Activated T-cell treated with anti-CD3 and anti-CD28 coated beads for 24 hours (primary cell): Measurements from ENCODE around the gene DUSP5.

Experiments
- DNase-seq: peaks from one replicate; pipeline ENCODE4 v3.0.0-alpha.2; 2020; ENCODE audit warnings: low read depth

The DUSP5 gene

GRCh38 chr10:110481919-110482318, 15.8 kb upstream of the DUSP5 start:
- DNase-seq: no peak

DNA sequence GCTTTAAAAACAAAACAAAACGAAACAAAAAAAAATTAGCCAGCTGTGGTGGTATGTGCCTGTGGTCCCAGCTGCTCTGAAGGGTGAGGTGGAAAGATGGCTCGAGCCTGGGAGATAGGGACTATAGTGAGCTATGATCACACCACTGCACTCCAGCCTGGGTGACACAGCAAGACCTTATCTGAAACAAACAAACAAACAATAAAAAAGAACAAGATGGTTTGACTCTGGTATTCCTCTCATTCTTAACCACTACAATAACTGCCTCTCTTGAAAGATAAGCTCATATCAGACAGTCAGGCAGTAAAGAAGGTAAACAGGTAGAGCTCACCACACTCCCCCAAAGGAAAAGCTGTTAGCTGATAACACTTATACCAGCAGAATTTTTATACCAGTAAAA, 14.1 kb upstream of the DUSP5 start:
- DNase-seq: no peak

- no peak for DNase-seq
Measured at GRCh38 chr10:110485541-110485940, 12.2 kb upstream of the DUSP5 start.

- DNase-seq: no peak
Measured at GRCh38 chr10:110486680-110487410, 10.9 kb upstream of the DUSP5 start.

- DNase-seq: no peak
Measured at GRCh38 chr10:110487411-110488331, 10.0 kb upstream of the DUSP5 start.

DNA sequence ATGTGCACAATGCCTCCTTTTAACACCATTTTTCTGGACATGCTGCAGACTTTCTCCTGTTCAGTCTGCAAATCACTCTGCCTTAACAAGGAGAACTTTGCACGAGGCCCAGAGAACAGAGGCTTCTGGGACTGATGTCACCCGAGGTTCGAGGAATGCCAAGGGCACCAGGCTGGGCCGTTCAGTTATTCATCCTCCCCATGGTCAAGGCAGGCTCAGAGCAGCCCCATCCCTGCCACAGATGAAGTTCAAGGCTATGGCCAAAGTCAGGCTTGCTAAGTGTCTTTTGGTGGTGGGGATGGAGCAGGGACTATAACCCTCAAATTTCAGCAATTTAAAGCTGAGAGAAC, 9.4 kb upstream of the DUSP5 start:
- DNase-seq: no peak

DNA sequence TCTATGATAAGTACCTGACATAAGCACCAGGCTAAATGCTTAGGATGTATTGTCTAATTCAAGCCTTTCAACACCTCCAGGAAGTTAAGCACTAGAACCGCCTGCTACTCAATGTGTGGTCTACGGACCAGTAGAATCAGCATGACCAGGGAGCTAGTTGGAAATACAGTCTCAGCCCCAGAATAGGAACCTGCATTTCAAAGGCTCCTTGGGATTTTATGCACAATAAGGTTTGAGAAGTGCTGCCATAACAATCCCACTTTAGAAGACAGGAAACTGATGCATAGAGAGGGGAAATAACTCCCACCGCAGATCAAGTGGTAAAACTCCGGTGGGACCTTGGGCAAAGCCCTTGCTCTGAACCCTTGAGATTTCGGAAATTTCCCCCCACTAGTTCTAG, 8.8 kb upstream of the DUSP5 start:
- DNase-seq: no peak

- no peak for DNase-seq
Measured at GRCh38 chr10:110490640-110491039, 7.1 kb upstream of the DUSP5 start.

DNA sequence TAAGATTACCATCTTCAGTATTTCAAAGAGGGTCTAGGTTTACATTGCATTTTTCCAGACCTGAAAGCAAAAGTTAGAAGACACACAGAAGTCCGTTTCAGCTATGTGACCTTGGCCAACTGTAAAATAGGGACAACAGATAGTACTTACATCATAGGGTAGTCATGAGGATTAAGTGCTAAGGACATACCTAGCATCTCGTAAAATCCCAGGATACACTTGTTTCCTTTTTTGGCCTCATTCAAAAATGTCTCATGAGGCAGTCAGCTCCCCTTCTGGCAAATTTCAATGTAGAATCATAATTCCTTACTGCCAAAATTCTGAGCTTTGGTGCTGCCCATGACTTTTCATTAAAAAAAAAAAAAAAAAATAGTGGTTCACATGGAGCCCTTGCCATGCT, 6.4 kb upstream of the DUSP5 start:
- DNase-seq: no peak

DNA sequence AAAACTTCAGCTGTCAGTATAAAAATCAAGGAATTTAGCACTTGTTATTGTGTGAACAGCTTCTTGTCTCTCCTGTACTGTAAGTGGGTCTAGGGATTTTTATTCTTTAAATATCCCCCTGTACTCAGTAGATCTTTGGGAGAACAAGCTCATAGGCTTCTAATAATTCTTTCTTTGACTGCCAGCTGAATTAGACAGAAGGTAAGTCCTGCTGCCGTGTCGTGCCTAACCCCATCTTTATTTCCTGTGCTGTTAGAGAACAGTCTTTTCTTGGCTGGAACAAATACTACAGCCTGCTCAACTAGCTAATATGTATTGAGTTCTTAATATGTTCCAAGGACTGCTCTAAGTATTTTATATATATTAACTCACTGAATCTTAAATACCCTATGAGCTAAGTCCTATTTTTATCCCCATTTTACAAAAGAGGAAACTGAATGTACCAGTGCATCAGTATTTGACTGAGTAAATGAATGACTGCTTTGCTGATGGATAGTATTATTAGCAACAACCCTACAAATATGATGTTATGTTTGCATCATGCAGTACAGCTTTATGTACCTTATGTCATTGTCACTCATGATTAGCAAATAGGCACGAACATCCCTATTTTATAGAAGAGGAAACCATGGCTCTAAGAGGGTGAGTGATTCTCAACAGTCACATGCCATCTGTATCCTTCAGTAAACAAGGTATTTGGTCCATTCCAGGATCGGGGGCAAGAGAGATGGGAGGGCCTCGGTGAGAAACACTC, 5.5 kb upstream of the DUSP5 start:
- no peak for DNase-seq

GRCh38 chr10:110493832-110494426, 3.8 kb upstream of the DUSP5 start:
- no peak for DNase-seq

DNA sequence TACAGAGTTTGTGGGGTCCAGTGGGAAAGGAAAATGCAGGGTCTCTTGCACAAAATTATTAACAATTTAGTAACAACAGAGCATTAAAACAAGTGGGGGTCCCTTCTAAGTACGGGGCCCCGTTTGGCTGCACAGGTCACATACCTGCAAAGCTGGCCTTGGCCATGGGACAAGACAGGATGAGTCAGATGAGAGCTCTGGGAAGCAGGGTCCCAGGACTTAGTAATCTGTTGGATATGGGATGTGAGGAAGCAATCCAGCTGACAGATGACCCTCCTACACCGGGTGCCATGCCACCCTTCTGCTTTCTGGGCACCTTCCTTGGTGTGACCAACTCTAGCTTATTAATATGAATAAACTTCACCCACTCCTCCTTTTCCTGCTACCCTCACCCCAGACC, 3.2 kb upstream of the DUSP5 start:
- no peak for DNase-seq

DNA sequence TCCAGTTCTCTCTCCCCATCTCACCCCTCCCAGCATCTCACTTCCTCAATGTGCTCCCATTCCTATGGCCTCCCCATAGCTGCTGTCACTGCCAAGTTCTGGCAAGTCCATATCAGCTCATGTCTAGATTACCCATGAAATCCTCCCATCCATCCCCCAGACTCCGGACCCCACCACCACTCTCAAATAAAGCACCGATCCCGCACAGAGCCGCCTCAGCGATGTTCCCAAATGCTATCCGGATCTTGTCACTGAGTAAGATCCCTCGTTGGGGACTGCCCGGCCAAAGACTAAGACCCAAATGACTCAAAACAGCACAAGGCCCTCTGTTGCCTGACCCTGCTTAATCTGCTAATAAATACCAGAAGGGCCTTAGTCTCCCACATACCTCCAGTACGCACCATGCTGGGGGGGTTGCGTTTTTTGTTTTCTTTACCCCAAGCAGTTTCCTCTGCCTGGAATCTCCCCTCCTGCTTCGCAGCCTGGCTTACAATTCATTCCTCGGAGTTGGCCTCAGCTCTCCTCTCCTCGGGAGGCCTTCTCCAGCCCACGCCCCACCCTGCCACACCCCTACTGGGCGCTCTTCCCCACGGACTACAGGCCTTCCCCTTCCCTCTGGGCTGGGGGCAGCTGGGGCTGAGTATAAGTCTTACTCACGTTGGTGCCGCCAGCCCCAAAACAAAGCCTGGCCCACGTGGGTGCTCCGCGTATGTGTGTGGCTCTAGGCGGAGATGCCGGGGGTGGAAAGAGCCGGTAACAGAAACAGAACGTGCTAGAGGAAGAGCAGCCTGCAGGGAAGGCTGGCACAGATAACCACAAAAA, 1.8 kb upstream of the DUSP5 start:
- DNase-seq: peak; percentile 54

GRCh38 chr10:110496553-110497437, 912 bp upstream of the DUSP5 start:
- no peak for DNase-seq

DNA sequence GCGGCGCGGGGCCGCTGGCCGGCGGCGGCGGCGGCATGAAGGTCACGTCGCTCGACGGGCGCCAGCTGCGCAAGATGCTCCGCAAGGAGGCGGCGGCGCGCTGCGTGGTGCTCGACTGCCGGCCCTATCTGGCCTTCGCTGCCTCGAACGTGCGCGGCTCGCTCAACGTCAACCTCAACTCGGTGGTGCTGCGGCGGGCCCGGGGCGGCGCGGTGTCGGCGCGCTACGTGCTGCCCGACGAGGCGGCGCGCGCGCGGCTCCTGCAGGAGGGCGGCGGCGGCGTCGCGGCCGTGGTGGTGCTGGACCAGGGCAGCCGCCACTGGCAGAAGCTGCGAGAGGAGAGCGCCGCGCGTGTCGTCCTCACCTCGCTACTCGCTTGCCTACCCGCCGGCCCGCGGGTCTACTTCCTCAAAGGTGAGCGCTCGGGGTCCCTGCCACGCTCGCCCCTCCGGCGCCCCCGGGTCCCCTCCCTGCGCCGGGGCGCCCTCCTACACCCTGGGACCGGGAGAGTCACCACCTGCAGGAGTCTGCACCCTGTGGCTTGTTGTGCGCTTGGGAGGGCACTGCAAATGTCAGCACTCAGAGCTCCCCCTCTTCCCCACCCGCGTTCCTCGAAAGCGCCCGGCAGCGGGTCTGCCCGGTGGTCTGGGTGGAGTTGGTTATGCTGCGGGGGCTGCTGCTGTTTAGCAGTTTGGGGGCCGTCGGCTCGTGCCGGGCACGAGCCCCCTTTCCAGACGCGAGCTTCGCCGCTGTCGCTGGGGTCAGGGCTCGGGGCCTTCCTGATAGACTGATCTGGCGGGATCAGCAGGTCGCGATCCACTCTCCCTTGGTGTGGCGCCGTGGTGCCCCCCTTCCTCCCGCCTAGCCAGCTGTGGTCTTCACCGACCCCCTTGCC, 627 bp downstream of the DUSP5 start:
- DNase-seq: peak; percentile 39

- peak; percentile 25 for DNase-seq
Measured at GRCh38 chr10:110498982-110499795, 1.5 kb downstream of the DUSP5 start.

DNA sequence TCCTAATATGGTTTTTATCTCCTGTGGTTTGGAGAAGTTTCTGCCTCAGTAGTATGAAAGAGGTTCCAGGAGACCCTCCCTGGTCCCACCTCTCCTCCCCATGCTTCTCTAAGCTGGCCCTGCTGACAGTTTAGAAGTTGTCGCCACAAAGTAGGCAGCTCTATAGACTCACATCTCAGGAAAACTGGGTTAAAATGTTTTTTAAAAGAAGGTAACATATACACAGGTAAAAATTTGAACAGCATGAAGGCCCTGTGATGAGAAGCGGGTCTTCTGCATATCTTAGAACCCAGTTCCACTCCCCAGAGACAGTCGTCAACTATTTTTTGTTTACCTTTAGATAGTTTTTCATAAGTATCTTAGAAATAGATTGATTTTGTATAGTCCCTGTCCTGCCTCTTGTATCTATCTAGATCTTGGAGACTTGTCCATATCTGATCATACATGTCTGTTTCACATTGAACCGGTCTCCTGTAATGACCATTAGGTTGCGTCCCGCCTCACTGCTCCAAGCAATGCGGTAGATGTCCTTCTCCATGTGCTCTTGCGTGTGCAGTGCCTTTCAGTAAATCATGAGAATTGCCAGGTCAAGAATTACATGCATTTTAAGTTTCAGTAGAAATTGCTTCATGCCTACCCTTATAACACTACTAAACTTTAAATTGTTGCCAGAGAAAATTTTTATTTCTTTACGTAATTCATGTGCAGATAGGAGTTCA, 2.2 kb downstream of the DUSP5 start:
- DNase-seq: no peak

DNA sequence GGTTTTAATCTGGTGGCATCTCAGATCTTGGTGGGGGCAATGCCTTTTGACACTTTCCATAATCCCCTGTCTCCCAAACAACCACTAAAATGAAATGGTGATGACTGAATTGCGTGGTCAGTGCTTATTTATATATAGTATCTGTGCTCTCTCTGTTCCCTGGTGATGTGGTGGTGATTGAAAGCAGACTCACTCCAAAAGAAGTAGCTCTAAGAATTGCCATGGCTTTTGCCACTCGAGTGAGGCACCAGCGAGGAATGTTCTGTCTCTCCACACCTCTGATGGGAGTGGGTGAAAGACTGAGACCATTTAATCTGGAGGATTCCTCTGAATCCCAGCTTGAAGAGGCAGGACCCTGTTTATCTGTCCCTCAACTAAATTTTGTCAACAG, 2.8 kb downstream of the DUSP5 start:
- no peak for DNase-seq
